ENCODE results near the gene RASA3. TPM values are rescaled to one million over a fixed set of nuclear protein-coding genes. Genes with fewer than 3 reads are reported as not detected.
"Not testable (repeated sequence)": the region's sequence is repeated elsewhere in the genome, so short reads cannot be mapped to it uniquely, and the experiment has no call there.

Gene RASA3
- polyA plus RNA-seq, 5 donors, result 10.5 to 14.4 (median 12.2) TPM

DNA sequence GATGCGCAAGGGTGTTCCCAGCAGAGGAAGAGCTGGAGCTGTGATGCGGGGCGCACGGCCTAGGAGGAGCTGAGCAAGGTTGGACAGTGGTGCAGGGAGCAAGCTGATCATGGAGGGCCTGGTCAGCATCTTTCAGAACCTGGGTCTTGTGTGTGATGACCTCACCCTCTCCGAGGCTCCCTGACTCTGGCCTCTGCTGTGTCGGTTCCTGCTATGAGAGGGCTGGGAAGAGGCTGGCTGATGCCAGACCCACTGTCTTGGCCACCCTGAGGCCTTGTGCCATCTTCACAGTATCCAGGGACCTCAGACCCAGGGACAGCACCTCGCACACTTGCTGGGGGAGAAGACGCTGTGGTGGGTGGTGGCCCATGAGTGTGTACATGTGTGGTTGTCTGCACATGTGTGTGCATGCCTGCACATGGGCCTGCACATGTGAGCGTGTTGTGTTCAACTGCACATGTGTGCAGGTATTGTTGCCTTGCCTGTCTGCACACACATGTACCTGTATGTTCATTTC, 142.0 kb downstream of the RASA3 start:
- no peak for DNase-seq

DNA sequence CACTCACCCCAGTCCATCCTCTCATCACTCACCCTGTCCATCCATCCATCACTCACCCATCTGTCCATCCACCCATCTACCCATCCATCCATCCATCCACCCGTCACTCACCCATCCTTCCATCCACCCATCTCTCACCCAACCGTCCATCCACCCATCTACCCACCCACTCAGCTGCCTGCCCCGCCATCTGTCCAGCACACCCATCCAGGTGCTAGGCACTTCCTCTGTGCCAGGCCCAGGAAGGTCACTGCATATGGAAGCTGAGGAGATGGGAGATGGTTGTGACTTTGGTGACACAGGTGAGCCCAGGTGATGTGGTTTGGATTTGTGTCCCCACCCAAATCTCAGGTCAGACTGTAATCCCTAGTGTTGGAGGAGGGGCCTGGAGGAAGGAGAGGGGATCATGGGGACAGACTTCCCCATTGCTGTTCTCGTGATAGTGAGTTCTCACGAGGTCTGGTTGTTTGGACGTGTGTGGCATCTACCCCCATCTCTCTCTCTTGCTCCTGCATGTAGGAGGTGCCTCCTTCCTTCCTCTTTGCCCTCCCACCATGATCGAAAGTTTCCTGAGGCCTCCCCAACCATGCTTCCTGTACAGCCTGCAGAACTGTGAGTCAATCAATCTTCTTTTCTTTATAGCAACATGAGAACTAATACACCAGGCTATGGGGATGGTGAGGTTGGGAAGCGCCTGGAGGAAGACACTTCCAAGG, 142.7 kb downstream of the RASA3 start:
- no peak for DNase-seq

DNA sequence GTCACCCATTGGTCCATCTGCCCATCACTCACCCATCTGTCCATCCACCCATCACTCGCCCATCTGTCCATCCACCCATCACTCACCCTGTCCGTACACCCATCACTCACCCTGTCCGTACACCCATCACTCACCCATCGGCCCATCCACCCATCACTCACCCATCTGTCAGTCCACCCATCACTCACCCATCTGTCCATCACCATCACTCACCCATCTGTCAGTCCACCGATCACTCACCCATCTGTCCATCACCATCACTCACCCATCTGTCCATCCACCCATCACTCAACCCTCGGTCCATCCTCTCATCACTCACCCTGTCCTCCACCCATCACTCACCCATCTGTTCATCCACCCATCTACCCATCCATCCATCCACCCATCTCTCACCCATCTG, 143.6 kb downstream of the RASA3 start:
- DNase-seq, result not testable (repeated sequence)

DNA sequence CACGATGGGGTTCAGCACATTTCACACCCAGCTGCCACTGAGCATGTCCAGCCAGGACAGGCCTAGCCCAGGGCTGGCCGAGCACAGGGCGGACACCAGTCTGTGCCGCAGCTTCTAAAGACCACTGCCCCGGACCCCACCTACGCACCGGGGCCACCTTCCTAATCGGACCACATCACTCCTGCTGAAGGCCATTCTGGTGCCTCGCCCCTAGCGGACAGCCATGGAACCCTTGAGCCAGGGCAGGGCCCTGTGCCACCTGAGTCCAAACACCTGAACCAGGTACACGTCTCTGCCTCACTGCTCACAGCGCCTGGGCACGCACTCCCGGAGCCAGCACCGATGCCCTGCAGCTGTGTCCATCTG, 150.1 kb downstream of the RASA3 start:
- DNase-seq, result no peak

DNA sequence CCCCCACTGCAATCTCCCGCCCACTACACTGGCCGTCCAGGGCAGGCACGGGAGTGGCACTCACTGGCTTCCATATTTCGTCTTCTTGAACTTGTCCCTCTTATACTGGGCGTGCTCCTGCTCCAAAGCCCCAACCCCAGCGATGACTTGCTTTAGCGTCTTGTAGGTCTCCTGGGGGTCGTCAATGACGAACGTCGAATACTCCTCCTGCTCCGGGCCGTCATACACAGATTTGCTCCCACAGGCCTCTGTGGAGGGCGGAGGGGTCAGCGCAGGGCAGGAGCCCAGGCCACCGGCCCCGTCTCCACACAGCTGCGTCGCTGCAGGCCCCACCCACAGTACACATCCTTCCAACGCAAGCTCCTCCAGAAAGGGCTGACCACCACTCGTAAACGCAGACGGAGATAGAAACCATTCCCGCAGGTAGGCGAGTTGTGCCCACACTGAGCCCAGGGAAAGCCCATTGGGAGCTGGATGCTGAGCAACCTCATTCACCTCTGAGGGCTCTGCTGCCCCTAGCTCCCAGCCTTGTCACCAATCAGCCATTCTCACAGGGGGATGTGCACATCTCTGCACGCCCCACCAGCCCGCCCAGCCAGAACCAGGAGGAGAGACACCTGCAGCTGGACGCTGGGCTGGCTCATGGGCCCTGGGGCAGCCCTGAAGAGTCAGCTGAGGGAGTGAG, 150.7 kb downstream of the RASA3 start:
- no peak for DNase-seq

DNA sequence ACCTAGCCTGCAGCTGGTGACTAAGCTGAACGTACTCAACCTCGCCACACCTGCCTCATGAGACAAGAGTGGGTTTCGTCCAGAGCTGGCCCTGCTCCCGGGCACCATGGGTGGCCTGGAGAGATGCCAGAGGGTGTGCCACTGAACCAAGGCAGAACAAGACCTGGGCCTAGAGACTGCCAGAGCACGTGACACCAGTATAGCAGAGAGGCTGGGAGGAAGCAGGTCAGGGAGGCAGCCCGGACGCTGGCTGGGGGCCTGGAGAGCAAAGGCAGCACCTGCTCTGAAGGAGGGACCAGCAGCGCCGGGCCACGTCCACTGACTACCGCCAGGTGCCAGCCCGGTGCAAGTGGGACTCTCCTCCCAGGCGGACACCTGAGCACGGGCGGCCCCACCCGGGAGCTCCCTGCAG, 151.2 kb downstream of the RASA3 start:
- DNase-seq, result peak in 1 of 2 donors; percentile 38

DNA sequence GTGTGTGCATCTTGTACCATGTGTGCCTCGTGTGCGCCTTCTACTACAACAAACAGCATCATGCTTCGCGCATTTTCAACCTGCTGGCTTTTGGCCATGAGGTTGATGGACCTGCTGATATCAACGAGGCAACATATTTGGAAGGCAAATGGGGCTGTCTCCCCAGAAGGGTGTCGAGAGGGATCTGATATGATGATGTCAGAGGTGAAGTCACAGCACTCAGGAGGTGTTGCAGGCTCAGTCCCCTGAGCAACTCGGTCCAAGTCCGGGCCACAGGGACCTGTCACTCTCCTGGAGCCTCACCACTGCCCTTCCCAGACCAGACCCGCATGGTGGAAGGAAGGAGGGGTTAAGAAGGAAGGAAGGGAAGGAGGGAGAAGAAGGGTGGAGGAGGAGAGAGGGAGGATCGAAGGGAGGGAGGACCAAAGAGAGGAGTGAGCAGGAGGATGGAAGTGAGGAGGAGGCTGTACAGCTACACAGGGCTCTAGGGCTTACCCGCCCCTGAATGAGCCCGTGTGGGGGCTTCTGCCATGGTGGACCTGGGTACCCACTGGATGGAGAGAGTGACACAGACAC, 151.8 kb downstream of the RASA3 start:
- DNase-seq, result no peak

DNA sequence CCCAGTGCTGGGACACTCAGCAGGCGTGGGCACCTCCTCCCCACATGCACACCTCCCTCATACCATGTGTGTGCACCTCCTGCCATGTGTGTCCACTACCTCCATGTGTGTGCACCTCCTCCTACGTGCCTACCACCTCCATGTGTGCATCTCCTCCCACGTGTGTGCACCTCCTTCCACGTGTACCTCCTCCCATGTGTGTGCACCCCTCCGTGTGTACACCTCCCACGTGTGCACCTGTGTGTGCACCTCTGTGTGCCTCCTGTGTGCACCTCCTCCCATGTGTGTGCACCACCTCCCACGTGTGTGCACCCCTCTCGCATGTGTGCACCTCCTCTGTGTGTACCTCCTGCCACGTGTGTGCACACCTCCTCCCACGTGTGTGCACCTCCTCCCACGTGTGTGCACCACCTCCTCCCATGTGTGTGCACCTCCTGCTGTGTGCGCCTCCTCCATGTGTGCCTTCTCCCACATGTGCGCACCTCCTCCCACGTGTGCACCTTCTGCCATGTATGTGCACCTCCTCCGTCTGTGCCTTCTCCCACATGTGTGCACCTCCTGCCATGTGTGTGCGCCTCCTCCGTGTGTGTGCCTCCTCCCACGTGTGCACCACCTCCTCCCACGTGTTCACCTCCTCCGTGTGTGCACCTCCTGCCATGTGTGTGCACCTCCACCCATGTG, 152.5 kb downstream of the RASA3 start:
- no peak for DNase-seq

DNA sequence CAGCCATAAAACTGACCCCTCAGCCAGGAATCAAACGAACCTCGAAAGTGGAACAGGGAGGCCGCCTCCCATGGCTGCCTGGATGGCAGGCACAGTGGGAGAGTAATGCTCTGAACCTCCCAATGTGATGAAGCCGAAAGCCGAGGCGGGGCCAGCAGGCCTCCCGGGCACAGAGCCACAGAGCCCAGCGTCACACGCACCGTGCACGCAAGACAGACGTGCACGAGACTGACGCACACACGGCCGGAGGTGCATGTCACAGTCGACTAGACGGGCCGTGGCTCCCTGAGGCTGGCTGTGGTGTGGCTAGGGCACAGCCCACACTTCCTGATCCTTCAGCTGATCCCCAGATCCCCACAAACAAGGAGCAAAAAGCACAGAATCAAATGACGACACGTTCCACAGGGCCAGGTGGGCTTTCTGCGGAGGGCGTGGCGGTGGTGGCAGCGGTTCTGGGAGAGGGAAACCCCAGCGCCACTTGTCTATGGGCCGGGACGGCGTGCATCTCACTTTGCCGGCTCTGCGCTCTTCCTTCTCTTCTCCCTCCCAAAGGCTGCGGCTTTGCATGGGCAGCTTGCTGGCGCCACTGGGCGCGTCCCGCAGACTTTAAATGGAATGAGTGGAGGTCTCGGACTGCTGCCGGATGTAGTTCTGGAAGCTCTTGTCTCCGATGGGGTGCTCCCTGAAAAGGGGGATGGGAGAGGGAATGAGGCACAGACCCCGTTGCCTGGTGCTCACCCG, 153.5 kb downstream of the RASA3 start:
- DNase-seq, result no peak

DNA sequence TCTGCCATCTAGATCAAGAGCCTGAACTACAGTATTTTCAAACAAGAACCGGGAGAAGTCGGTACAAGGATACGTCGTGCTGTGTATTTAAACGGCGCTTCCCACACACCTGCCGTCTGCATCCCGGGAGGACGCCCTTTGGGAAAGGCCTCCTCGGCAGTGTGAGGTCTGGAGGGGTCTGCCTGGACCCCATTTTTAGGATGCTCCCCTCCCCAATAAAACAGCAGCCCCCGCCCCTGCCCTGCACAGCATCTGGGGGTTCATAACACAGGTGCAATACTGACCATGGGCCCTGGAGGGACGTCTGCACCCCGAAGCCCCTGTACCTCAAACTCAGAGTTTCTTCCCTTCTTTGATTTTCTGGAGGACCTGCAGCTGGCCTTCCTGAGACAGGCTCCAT, 154.4 kb downstream of the RASA3 start:
- DNase-seq, result no peak

DNA sequence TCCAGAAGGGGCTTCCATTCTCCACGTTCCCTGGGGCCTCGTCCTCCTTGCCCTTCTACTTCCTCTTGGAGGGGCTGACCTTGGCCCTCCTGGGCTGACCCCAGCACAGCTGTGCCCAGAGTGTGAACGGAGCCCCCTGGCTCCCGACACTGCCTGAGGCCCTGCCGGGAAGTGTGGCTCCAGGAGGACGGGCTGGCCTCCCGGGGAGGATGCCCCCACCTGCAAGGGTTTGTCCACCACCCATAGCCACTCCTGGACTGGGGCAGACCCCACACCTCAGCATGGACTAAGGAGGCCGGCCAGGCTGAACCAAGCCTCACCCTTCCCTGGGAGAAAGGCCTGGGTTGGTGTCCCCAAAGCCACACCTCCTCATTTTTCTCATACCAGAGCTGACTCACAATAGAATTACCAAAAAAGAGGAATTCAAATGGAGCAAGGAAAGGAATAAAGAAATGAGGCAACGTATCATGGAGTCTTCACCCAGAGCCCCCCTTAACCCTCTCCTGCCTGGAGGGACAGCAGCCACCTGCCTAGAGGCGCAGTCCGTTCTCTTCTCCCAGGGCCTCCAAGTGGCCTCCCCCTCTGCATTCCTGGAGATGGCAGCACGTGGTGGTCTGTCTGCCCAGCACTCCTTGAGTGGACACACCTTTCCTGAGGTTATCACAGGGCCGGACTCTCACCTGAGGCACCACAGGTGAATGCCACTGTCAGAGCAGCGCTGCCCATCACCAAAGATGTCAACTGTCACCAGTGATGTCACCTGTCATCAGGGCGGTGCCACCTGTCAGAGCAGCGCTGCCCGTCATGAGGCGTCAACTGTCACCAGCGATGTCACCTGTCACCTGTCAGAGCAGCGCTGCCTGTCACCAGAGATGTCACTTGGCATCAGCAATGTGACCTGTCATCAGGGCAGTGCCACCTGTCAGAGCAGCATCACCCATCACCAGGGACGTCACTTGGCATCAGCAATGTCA, 155.4 kb downstream of the RASA3 start:
- no peak for DNase-seq

DNA sequence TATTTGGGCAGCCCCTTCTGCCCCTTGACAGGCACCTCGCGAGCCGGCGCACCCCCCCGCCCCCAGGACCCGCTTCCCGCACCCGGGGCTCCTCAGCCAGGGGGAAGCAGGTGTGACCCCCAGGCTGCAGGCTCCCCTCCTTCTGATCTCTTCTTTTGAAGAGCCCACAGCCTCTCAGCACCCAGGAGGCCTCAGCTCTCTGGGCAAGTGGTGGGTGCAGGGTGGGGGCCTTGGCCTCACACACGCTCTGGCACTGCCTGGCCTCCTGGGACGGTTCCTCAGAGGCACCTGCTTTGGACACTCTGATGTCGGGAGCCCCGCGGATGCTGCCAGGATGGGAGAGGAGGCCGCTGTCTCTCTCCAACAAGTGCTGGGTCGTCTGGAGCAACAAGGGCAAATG, 157.0 kb downstream of the RASA3 start:
- DNase-seq, result no peak

DNA sequence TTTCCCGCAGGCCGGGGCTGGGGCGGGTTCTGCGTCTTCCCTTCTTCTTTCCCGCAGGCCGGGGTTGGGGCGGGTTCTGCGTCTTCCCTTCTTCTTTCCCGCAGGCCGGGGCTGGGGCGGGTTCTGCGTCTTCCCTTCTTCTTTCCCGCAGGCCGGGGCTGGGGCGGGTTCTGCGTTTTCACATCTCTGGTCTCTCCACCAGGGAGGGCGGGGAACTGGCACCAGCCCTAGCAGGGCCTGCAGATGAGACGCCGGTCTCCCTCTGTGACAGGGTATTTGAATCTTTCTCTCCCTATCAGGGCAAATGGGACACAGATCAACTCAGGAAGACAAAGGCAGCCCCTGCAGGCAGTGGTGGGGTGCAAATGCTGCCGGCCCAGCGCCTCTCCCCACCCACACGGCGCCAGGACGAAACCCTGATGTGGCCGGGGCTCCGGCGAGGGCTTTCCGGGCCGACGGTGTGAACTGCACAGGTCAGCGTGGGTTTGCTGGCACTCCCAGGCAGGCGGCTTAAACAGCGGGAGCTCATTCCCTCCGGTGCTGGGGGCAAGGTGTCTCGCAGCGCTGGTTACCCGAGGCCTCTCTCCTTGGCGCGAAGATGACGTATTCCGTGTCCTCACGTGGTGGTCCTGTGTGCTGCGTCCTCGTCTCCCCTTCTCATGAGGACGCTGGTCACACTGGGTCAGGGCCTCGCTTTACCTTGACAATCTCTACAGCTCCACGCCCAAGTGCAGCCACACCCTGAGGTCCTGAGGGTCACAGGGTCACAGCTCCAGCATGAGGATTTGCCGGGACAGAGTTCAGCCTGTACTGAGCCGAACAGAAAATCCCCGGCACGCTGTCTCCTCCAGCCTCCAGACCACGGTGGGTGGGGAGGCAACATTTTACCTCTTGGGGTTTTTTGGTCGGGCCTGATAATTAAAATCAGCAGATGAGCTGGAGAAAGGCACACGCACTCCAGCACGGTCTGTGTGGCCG, 157.8 kb downstream of the RASA3 start:
- no peak for DNase-seq

DNA sequence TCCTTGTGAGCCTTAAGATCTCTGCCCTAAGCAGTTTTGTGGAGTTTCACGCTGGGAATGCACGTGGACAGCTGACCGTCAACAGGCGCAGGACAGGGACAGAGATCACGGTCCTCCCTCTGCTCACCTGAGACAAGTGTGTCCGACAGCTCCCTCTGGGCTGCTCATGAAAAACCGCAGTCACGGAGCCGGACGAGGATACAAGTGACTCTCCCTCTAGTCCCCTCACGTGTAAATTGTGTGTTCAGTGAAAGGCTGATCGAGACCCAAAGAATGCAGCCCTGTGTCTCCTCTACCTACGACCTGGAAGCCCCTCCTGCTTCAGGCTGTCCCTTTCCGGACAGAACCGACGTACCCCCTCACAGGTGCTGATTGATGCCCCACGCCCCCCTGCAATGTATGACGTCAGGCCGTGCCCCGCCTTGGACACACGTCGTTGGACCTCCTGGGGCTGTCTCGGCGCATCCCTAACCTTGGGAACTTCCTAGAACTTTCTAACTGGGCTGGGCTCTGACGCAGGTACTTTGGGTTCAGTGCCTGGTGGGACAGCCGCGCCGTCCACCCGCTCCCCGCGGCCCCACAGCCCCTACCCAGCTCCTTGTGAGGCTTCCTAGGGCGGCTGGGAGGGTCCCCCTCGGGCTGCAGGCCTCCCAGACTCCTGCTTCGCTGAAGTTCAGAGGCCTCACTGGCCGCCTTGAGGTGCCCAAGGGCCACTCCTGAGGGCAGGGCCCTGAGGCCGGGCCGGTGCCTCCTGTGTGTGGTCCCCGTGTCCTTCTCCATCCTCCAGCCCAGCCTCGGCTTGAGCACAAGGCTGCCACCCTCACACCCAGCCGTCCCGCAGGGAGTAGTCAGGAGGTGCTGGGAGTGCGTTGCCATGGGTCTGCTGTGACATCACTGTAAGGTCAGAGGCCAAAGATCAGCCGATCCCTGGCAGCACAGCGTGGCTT, 158.9 kb downstream of the RASA3 start, which contains the start of gene C13orf46:
Gene C13orf46 (minus strand): TSS at position 859 of the 947 bp plus-strand sequence. CDS start 79 bp downstream, at position 780.
- DNase-seq, result no peak

DNA sequence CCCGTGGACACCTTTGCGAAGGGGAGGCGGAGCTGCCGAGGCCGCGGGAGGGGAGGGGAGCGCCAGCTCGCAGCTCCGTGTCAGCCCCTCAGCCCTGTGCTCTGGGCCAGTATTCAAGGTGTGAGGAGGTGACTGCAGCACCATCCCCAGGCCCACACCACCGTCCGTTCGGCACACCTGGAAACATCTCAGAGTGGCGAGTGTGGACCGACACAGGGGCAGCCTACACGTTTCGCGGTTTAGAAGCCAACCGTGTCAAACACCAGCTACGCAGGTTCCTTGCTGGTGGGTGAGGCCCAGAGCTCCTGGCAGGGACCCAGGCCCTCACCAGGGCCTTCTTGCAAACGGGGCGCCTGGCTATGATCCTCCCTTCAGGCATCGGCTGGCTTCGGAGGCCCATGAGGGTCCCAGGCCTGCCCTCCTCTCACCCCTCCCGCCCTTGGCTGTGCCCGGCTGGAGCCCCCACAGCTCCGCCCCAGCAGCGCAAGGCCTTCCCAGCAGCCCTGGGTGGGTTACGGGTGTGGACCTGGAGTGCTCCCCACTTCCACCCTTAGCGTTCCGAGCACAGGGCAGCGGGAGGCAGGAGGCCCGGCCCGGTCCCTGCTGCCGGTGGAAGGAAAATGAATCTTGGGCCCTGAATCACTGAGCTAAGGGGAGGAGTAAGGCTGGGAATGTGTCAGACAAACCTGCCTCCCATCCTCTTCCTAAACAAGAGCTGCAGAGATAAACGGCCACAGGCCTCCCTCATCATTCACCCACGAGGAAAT, 159.8 kb downstream of the RASA3 start:
- DNase-seq, result no peak

DNA sequence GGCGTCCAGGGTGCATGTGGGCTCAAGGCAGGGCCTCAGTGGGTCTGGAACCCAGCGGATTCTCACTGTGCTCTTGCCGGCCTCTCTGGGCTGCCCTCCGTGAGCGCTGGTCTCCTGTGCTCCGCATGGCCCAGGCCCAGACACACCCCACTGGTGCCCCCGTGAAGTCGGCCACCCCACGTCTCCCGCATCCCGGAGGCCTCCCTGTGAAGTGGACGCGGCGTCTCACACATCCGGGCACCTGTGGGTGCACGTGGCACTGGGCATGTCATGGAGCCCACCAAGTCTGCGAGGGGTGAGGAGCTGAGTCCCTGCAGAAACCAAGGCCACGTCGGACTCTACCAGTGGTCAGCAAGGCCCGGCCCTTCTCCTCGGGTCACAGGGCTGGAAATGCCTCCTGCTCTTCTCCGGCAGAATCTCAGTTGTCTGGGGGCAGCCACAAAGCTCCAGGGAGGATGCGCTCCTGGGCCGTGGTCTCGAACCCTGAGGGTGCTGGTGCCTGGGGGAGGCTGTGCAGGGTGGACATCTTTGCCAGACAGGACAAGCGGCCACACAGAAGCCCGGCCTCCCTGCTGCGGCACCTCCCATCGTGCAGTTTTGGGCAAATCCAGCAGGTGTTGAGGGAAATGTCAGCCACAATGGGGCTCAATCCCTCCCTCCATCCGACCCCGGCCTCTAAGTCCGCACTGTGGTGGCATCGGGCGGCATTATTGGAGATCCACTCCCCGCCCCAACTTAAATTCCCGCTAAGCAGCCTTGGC, 160.8 kb downstream of the RASA3 start:
- no peak for DNase-seq
